ENCODE data around the gene KCNJ6. TPM values are rescaled to one million over a fixed set of nuclear protein-coding genes. Genes with fewer than 3 reads are reported as not detected.

KCNJ6 gene
- total RNA-seq, 1 experiment from 2014 or later, result not detected

GRCh38 chr21:37917612-37918011 is 1.4 kb upstream of the KCNJ6 start:
- H3K4me3 ChIP-seq (replicated peaks in 1 of 2; ENCODE audit: low read depth in 1 of 2, low read length in 2 of 2), result no peak overlapping the region
- H2AFZ ChIP-seq (ENCODE audit: low read depth, low read length, poor library complexity, severe bottlenecking), result no peak overlapping the region
- H3K9me3 ChIP-seq (ENCODE audit: control insufficient read depth in 1 of 2, insufficient read depth in 1 of 2, low read depth in 1 of 2, low read length in 2 of 2), result peaks cover 0 to 7% of the 10 kb centered on the region in 2 experiments; a peak in 1 of 4 replicates
- CTCF ChIA-PET, result no interaction called here
- no peaks in the 10 kb centered on the region for H3K36me3 ChIP-seq (ENCODE audit: control insufficient read depth in 1 of 2, insufficient read depth in 2 of 2, low read length in 2 of 2)
- no peaks in the 10 kb centered on the region for H4K20me1 ChIP-seq (ENCODE audit: insufficient read depth)
- POLR2A ChIA-PET, result no interaction called here
- no peaks in the 10 kb centered on the region for H3K4me1 ChIP-seq (ENCODE audit: control insufficient read depth in 1 of 2, insufficient read depth in 2 of 2, low read length in 2 of 2)
- no peak overlapping the region for H3K4me2 ChIP-seq (ENCODE audit: low read length)
- no peaks in the 10 kb centered on the region for H3K27me3 ChIP-seq (ENCODE audit: insufficient read depth, low read length)
- no TSS peak for BruUV-seq (replicated peaks)
- intact Hi-C loops (cut with micrococcal nuclease), result no loop called here
- no peaks in the 10 kb centered on the region for H3K9me2 ChIP-seq (ENCODE audit: insufficient read depth)
- DNase-seq (ENCODE audit: low read depth, low spot score) (no peak), ATAC-seq (no peak)
- H3K27ac ChIP-seq (ENCODE audit: low read depth, low read length), result no peak overlapping the region
- no peak overlapping the region for H3K9ac ChIP-seq (ENCODE audit: low read length)
- TF ChIP-seq TCF7L2 (IDR thresholded peaks at IDR 0.05; ENCODE audit: borderline replicate concordance, extremely low read depth, insufficient read depth, insufficient read length) (no peak), CBX3 (IDR thresholded peaks at IDR 0.05; ENCODE audit: low read depth) (no peak), POLR2A (IDR thresholded peaks at IDR 0.05; ENCODE audit: borderline replicate concordance, extremely low read depth, insufficient read depth, insufficient read length) (no peak), JUND (IDR thresholded peaks at IDR 0.05) (no peak), FOSL1 (IDR thresholded peaks at IDR 0.05; ENCODE audit: low read depth) (no peak), ZFX (IDR thresholded peaks at IDR 0.05) (no peak), CEBPB (IDR thresholded peaks at IDR 0.05; ENCODE audit: low read depth) (no peak), EZH2 (IDR thresholded peaks at IDR 0.05) (no peak), ELF1 (IDR thresholded peaks at IDR 0.05; ENCODE audit: borderline replicate concordance, low read depth) (no peak), EGR1 (IDR thresholded peaks at IDR 0.05; ENCODE audit: low read depth) (no peak)
- TF ChIP-seq, protein P1, sequence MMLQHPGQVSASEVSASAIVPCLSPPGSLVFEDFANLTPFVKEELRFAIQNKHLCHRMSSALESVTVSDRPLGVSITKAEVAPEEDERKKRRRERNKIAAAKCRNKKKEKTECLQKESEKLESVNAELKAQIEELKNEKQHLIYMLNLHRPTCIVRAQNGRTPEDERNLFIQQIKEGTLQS (IDR thresholded peaks at IDR 0.05), result no peak
- TF ChIP-seq, protein P2, sequence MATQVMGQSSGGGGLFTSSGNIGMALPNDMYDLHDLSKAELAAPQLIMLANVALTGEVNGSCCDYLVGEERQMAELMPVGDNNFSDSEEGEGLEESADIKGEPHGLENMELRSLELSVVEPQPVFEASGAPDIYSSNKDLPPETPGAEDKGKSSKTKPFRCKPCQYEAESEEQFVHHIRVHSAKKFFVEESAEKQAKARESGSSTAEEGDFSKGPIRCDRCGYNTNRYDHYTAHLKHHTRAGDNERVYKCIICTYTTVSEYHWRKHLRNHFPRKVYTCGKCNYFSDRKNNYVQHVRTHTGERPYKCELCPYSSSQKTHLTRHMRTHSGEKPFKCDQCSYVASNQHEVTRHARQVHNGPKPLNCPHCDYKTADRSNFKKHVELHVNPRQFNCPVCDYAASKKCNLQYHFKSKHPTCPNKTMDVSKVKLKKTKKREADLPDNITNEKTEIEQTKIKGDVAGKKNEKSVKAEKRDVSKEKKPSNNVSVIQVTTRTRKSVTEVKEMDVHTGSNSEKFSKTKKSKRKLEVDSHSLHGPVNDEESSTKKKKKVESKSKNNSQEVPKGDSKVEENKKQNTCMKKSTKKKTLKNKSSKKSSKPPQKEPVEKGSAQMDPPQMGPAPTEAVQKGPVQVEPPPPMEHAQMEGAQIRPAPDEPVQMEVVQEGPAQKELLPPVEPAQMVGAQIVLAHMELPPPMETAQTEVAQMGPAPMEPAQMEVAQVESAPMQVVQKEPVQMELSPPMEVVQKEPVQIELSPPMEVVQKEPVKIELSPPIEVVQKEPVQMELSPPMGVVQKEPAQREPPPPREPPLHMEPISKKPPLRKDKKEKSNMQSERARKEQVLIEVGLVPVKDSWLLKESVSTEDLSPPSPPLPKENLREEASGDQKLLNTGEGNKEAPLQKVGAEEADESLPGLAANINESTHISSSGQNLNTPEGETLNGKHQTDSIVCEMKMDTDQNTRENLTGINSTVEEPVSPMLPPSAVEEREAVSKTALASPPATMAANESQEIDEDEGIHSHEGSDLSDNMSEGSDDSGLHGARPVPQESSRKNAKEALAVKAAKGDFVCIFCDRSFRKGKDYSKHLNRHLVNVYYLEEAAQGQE (IDR thresholded peaks at IDR 0.05; ENCODE audit: low read depth), result no peak
- RAD21 ChIA-PET (ENCODE audit: low non-redundant PET in 1 of 2, low total read pairs in 2 of 2, uncharacterized antibody in 2 of 2, unreplicated experiment in 2 of 2), result no interaction called here
- H3K79me2 ChIP-seq (ENCODE audit: insufficient read depth, low read length), result no peaks in the 10 kb centered on the region

Data from HCT116 (cell line).